ENCODE data around the gene CALN1.

The CALN1 gene

DNA sequence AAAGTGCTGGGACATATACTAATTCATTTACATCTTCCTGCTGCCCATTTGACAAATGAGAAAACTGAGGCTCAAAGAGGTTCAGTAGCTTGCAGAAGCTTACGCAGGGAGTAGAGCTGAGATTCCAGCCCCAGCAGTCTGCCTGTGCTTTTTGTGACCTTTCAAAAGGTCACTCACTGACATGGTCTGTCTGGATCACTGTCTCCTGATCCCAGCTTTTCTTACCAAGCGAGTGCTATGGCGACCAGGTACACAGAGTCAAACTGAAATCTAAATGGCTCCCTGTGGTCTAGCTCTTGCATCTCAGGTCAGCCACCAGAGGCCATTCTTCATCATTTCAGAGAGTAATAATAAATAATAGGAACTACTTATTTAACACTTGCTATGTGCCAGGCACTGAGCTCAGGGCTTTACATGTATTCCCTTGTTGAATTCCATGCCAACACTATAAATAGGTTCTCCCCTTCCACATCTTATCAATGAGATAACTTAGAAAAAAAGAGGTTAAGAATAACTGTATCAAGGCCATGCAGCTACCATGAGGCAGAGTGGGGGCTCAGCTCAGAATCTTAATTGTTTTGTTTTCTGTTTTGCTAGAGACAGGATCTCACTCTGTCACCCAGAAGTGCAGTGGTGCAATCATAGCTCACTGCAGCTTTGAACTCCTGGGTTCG, 381.0 kb downstream of the CALN1 start:
- DNase-seq: no peak

- DNase-seq: no peak
Measured at GRCh38 chr7:72028267-72028666, 383.9 kb downstream of the CALN1 start.

DNA sequence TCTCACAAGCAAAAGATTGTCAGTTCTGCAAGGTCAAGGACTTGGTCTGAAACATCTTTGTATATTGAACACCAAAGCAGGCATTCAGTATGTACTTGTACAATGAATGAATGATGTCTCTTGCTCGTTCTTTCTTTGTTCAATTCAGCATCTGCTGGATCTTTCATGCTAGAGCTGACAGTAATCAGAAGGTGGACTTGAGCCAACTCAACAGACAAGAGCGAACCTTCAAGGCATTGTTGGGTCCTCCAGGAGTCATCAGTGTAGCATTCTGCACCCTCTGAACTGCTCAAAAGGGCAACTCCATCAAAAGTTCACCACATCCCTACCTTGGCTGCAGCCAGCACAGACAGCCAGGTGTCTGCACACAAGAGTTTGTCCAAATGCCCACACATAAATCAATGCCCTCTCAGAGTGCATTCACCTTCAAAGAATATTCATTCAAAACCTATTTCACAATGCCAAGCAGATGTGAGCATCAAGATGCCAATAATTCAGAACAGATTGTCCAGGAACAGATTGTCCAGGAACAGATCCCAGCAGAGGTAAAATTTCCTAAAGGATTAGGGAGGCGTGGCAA, 386.7 kb downstream of the CALN1 start:
- no peak for DNase-seq

DNA sequence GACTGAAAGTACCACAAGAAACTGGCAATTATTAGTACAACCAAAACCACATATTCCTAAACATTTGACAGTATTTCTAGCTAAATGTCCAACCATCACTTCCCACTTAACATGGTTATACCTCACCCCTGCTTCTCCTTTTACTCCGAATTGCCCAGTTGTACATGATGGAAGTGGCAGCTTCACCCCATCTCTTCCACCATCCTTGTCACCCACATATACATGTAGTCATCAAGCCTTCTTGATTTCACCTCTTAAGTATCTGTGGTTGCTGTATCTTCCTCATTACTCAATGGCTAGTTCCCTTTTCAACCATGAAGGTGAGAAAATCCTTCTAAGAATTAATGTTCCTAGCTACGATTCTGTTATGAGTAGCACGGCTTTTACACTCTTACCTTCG, 388.2 kb downstream of the CALN1 start:
- no peak for DNase-seq

- DNase-seq: no peak
Measured at GRCh38 chr7:72021716-72022115, 390.4 kb downstream of the CALN1 start.

DNA sequence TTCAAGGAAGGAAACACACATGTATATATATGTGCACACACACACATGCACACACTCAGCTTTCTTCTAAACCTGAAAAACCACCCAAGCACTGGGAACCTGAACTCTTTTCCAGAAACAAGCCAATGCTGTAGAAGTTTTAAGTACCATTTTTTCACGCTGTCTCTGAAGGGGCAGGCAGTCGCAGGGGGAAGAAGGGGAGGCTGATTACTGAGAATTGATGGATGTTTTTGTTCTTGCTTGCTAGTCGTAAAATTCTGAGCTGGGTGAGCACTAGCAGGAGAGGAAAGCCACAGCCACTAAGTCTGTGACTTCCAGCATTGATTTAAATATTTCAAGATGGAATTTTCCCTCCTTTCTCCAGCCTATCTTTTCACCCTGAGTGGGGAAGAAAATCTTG, 391.8 kb downstream of the CALN1 start:
- DNase-seq: no peak

- no peak for DNase-seq
Measured at GRCh38 chr7:72019436-72019835, 392.7 kb downstream of the CALN1 start.

DNA sequence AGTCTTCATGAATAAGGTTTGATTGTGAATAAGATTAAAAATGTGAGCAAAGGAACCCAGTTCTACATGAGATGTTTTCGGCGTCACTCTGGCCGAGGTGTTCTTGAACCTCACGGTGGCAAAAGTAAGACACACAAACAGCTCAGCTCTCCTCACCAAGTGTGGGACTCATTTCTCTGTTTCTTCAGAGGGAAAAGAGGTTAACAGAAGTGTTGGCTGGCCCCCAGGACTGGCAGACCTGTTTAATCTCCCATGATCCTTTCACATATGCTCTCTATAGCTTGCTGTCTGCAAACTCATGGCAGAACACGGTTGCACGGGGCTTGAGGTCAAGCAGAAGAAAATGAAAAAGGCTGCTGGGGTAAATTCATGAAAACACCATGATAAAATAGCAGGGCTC, 394.4 kb downstream of the CALN1 start:
- DNase-seq: no peak

DNA sequence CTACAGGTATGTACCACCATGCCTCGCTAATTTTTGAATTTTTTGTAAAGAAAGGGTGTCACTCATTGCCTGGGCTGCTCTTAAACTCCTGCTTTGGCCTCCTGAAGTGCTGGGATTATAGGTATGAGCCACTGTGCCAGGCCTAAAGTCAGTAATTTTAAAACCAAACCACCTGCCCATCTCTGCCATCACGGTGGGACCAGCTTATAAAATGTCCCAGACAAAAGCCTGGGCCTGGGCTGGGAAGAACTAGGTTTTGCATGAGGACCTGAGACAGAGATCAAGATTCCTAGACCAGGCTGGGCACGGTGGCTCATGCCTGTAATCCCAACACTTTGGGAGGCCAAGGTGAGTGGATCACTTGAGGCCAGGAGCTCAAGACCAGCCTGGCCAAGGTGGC, 395.6 kb downstream of the CALN1 start:
- DNase-seq: no peak

- DNase-seq: no peak
Measured at GRCh38 chr7:72015136-72015535, 397.0 kb downstream of the CALN1 start.

GRCh38 chr7:72007018-72007417, 405.1 kb downstream of the CALN1 start:
- DNase-seq: no peak

DNA sequence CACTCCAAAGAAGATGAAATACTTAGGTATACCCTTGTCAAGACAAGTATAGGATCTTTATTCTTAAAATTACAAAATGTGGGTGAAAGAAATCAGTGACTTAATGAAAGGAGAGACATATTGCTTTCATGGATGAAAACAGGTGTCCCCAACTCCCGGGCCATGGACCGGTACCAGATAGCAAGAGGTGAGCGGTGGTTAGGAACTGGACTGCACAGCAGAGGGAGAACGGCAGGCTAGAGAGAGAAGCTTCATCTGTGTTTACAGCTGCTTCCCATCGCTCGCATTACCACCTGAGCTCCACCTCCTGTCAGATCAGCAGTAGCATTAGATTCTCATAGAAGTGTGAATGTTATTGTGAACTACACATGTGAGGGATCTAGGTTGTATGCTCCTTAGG, 408.9 kb downstream of the CALN1 start:
- no peak for DNase-seq

DNA sequence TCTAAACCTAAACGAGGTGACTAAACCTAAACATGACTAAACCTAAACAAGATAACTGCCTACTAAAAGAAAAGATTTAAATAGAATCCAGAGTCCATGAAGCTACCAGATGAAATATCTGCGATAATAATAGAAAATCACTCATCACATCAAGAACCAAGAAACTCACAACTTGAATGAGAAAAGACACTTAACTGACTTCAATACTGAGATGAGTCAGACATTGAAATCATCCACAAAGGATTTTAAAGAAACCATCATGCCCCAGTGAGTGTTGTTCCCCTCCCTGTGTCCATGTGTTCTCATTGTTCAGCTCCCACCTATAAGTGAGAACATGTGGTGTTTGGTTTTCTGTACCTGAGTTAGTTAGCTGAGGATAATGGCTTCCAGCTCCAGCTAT, 416.0 kb downstream of the CALN1 start:
- DNase-seq: no peak

DNA sequence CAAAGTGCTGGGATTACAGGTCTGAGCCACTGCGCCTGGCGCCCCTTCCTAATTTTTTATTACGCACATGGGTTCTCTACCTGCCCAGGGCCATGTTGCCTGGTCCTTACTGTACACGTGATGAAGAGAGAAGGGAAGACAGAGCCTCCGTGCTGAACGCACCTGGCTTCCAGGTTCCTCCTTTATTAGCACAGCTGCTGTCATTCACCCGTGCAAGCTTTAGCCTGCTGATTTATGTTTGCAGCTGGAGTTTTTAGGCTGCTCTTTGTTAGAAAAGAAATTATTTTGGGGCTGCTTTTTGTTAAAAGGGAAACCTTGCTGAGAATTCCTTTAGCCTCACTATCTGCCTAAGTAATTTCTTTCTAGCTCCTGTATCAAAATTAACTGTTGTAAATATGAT, 417.0 kb downstream of the CALN1 start:
- DNase-seq: no peak

DNA sequence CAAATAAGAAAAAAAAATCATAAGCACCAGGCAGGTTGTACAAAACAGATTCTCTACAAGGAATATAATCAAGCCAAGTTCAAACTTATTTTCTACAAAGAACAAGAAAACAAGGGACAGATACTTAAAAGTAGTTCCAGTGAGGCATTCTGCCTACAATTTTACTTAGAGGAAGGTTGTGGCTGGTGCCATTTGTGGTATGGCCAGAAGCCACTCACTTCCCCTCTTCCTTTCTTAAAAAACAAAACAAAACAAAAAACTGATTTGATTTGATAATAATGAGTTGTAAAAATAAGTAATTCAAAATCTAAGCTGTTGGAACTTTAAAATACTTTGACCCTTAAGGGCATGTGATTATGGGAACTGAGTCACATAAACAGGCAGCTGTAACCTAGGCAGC, 420.6 kb downstream of the CALN1 start:
- DNase-seq: no peak

- no peak for DNase-seq
Measured at GRCh38 chr7:71990138-71990462, 422.0 kb downstream of the CALN1 start.

DNA sequence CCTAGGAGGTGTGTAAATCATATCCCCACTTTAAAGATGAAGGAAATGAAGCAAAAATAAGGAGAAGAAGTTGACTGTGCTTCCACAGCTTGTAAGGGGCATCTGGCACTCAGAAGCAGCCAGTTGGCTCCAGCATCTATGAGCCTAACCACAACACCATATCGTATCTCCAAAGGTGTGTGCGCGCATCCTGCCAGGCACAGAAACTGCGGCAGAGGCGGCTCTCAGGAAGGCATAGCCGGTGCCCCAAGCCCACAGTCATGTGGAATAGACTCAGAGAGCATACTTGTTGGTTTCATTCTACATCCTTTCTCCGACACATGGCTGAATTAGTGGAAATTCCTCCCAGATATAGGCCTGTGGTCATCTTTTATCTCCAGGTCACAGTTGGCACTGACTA, 423.9 kb downstream of the CALN1 start:
- DNase-seq: no peak

GRCh38 chr7:71987200-71987767, 424.9 kb downstream of the CALN1 start:
- DNase-seq: no peak

DNA sequence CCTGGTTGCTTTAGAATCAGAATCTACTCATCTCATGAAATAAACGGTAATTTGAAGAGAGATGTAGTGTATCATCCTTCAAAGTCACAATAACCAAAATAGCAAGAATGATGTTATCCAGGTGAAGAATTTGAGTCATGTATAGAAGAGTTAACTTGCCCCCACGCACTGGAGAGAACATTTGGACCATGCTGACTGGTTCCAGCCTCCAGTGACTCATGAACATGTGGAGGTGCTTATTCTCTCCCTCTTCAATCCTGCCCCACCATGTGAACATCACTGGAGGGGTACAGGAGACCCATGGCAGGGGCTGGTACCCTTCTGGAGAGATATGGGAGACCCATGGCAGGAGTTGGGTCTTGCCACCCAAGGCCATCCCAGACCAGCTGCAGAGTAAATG, 427.8 kb downstream of the CALN1 start:
- no peak for DNase-seq

DNA sequence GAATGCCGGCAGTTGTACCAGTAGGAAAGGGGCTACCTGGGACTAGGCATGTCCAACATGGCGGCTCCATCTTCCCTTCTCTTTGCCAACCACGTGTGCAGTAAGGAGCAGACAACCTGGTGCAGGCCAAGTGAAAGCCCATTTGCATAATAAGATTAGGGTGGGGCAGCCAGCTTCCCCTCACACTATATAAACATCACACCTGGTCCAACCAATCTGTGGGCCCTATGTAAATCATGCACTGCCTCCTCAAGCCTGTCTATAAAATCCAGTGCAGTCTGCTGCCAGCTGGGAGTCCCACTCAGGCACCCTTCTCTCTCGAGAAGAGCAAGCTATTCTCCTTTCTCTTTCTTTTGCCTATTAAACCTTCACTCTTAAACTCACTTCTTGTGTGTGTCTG, 429.3 kb downstream of the CALN1 start:
- no peak for DNase-seq

DNA sequence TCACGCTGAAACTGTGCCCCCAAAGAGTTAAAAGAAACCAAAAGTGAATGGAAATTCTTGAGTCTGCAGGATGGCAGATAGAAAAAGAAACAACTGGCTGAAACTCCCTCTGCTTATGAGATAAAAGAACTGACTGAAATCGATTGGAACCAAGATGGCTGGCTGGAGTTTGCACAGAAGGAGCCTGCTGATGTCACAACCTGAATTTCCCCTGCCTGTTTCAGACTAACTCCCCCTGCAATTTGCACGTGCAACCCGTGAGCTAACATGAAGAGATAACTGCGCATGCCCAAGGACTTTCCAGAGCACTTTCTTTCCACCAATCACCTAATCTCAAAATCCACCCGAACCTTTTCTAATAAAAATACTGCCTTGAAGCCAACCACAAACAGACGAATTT, 435.5 kb downstream of the CALN1 start:
- no peak for DNase-seq

DNA sequence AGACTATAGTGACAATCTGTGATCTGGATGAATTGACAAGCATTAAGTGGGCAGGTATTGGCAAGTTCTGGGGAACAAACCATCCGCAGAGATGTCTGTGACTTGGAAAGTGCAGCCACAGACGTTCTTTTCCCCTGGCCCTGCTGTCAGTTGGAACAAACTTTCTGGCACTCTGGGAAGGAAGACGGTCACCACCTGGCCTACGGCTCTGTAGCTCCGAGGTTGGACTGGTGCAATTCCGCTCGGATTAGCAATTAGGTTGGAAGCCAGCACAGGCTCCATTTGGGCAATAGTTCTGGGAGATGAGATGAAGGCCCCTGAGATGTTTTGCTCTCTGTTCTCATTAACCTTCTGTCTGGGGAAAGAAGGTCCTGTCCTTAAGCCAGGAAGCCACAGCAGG, 437.5 kb downstream of the CALN1 start:
- DNase-seq: no peak

DNA sequence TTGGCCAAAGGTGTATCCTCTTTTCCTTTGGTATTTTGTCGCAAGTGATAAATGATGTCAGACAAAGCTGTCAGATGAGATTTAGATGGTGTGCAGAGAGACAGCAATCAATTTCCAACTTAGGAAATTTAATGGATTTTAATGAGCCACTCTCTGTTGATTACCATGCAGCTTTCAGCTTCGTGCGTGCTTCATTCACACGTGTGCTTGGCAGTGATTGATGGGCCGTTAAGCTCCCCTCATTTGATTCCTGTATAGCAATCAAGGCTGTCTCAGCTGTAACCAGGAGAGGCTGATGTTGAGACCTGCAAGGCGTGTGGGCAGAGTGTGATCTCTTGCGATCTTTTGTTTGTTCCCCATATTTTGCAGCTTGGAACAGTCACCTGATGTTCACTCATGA, 439.6 kb downstream of the CALN1 start:
- no peak for DNase-seq

DNA sequence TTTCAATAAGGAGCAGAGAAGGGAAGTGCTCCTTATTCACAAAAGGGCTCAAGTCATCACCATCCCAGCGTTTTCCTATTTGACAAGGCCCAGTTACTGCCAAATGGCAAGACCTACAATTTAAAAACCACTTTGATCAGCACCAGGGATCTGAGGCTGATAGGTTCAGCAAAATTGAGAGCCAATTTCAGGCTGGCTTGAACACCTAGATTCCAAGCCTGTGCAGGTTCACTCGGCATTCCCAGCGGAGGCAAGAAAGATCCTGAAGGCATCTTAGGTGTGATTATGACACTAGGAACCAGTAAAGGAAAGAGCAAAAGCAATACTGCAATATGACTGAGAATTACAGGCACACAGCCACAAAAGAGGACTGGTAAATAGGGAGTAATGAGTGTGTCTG, 441.4 kb downstream of the CALN1 start:
- no peak for DNase-seq

DNA sequence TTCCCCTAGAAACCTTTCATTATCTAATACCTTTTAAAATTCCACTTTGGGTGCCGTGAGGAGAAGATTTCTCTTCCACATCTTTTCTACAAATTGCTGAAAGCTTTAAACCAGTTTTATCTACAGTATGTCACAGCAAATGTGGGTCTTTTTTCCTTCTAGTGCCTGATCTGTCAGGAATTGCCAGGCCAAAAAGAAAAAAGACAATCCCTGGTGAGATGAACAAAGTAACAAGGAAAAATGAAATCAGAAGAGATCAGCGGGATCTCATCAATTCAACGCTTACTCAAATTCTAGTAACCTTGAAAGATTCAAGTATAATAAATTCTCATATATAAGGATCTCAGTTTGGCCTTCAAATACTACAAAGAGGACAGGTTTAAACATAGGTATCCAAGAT, 449.5 kb downstream of the CALN1 start:
- no peak for DNase-seq
